Measurements from ENCODE around the gene FBXW9. TPM values are rescaled to one million over a fixed set of nuclear protein-coding genes. Genes with fewer than 3 reads are reported as not detected.

FBXW9 gene
- total RNA-seq, 1 experiment from 2014 or later = 6.7 TPM

DNA sequence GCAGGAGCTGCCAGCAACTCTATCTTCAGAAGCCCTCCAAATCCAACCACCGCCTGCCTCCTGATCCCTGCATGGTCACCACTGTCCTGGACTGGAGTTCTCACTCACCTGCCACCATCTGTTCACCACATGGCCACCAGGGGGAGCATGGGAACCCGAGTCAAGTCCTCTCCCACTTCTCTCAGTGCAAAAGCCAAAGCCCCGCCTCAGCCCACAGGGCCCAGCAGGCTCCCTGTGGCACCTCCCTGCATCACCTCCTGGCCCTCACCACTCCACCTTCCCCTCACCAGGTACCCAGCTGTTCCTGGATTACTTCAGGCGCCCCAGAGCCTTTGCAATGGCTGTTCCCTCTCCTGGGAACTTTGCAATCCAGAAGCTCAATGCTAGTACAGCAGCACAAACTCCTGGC, 20.0 kb downstream of the FBXW9 start:
- Mint-ChIP-seq H3K4me3 (ENCODE audit: low read depth, unreplicated experiment) (no peak overlapping the region), H3K27ac (ENCODE audit: unreplicated experiment) (no peak overlapping the region), H3K27me3 (ENCODE audit: unreplicated experiment) (no peaks in the 10 kb centered on the region), H3K36me3 (ENCODE audit: insufficient read depth, unreplicated experiment) (peaks cover 51% of the 10 kb centered on the region), H3K9me3 (ENCODE audit: low read depth, unreplicated experiment) (no peaks in the 10 kb centered on the region), H3K4me1 (ENCODE audit: low read depth, unreplicated experiment) (peaks cover 16% of the 10 kb centered on the region)
- intact Hi-C loops (cut with micrococcal nuclease; ENCODE audit: unreplicated experiment) = no loop called here
- CTCF ChIA-PET = no interaction called here
- BruUV-seq (replicated peaks) = no TSS peak
- DNase-seq = peak; percentile 89
- peak; percentile 62 for TF ChIP-seq CTCF (IDR thresholded peaks at IDR 0.05; ENCODE audit: unreplicated experiment)

DNA sequence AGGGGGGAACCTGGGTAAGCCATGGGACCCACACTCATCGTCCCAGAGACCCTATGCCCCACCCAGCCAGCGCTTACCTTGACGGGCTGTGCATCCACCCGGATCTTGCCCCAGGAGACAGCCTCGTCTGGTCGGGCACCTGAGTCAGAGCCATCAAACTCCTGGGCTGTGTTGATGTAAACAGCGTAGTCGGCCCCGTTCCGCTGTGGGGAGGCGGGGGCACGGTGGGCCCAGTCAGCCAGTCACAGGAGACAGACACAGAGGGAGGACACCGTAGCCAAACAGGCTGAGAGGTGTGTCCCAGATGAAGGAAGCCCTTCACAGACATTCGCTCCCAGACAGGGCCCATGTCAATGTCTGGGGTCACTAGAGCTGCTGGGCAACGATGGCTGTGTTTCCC, 20.5 kb downstream of the FBXW9 start:
- Mint-ChIP-seq H3K27me3 (ENCODE audit: unreplicated experiment) (no peaks in the 10 kb centered on the region), H3K36me3 (ENCODE audit: insufficient read depth, unreplicated experiment) (peaks cover 47% of the 10 kb centered on the region), H3K27ac (ENCODE audit: unreplicated experiment) (no peak overlapping the region), H3K9me3 (ENCODE audit: low read depth, unreplicated experiment) (no peaks in the 10 kb centered on the region), H3K4me1 (ENCODE audit: low read depth, unreplicated experiment) (peaks cover 12% of the 10 kb centered on the region), H3K4me3 (ENCODE audit: low read depth, unreplicated experiment) (no peak overlapping the region)
- intact Hi-C loops (cut with micrococcal nuclease; ENCODE audit: unreplicated experiment) = no loop called here
- BruUV-seq (replicated peaks) = no TSS peak
- CTCF ChIA-PET = no interaction called here
- no peak for DNase-seq
- no peak for TF ChIP-seq CTCF (IDR thresholded peaks at IDR 0.05; ENCODE audit: unreplicated experiment)

DNA sequence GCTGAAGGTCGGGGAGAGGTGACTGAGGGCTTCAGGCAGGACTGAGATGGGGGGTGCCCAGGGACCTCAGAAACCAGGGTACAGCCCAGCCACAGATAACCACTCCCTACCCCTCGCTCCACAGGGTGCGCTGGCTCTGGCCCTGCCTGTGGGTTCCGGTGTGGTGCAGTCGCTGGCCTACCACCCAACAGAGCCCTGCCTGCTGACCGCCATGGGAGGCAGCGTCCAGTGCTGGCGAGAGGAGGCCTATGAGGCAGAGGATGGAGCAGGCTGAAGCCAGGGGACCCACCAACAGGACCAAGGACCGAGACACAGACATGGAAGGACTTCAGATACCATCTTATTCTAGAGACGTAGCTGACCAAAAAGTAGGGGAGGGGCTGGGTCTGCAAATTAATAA, 21.0 kb downstream of the FBXW9 start:
- no peak for TF ChIP-seq CTCF (IDR thresholded peaks at IDR 0.05; ENCODE audit: unreplicated experiment)
- intact Hi-C loops (cut with micrococcal nuclease; ENCODE audit: unreplicated experiment) = no loop called here
- H3K36me3 Mint-ChIP-seq (ENCODE audit: insufficient read depth, unreplicated experiment) = peaks cover 49% of the 10 kb centered on the region

DNA sequence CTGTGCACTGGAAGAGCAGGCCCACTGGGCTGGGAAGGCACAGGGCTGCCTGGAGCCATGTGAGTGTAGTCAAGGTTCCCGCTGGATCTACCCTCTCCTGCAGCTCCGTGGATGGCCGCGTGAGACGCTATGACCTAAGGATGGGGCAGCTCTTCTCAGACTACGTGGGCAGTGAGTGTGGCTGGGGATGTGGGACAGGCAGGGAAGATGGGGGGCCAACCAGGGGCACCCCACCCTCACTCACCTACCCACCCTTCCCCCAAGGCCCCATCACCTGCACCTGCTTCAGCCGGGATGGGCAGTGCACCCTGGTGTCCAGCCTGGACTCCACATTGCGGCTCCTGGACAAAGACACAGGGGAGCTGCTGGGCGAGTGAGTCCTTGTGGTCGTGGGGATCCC, 23.7 kb downstream of the FBXW9 start:
- Mint-ChIP-seq H3K4me3 (ENCODE audit: low read depth, unreplicated experiment) (no peak overlapping the region), H3K27me3 (ENCODE audit: unreplicated experiment) (no peaks in the 10 kb centered on the region), H3K9me3 (ENCODE audit: low read depth, unreplicated experiment) (no peaks in the 10 kb centered on the region), H3K4me1 (ENCODE audit: low read depth, unreplicated experiment) (peaks cover 8% of the 10 kb centered on the region), H3K27ac (ENCODE audit: unreplicated experiment) (no peak overlapping the region), H3K36me3 (ENCODE audit: insufficient read depth, unreplicated experiment) (peaks cover 63% of the 10 kb centered on the region)
- BruUV-seq (replicated peaks) = no TSS peak
- TF ChIP-seq CTCF (IDR thresholded peaks at IDR 0.05; ENCODE audit: unreplicated experiment) = no peak
- DNase-seq = no peak
- intact Hi-C loops (cut with micrococcal nuclease; ENCODE audit: unreplicated experiment) = loop anchor here (5.0 kb wide), 1 partner anchor 175 kb away; no protein-coding TSS in a partner anchor
- CTCF ChIA-PET = interaction anchor here (0.5 to 1.0 kb wide), 2 partner anchors 9 to 196 kb away, joined by 3 read pairs; partner anchors contain the start of gene DHPS

More for the DNA sequence above, 21.0 kb downstream of the FBXW9 start:
- Mint-ChIP-seq H3K4me1 (ENCODE audit: low read depth, unreplicated experiment) (peaks cover 8% of the 10 kb centered on the region), H3K4me3 (ENCODE audit: low read depth, unreplicated experiment) (no peak overlapping the region), H3K9me3 (ENCODE audit: low read depth, unreplicated experiment) (no peaks in the 10 kb centered on the region), H3K27me3 (ENCODE audit: unreplicated experiment) (no peaks in the 10 kb centered on the region), H3K27ac (ENCODE audit: unreplicated experiment) (no peak overlapping the region)
- DNase-seq = no peak
- CTCF ChIA-PET = no interaction called here
- BruUV-seq (replicated peaks) = no TSS peak

Measured in Calu3 (cell line).